Measurements from ENCODE around the gene PPM1B. TPM values are rescaled to one million over a fixed set of nuclear protein-coding genes. Genes with fewer than 3 reads are reported as not detected.

Gene PPM1B
- total and polyA plus RNA-seq, 2 of the 8 experiments (the other 6 are each of a cell fraction or from before 2014, with no cell fraction given) = 43.6 to 126 TPM

DNA sequence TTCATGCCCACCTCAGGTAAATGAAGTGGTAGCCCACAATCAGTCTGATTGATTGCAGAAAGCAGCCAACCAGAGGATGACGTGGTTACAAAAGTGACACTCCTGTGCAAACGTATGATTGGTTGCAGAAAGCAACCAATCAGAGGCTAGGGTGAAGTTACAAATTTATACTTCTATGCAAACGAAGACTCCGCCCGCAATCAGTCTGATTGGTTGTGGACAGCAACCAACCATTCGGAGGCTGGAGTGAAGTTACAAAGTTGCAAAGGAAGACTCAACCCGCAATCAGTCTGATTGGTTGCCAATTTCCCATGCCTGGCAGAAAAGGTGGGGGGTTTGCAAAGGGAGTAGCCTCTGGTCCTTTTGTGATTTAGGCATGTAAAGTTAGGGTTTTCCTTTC is 102.6 kb downstream of the PPM1B start:
- Histone ChIP-seq H3K79me2 (ENCODE audit: control insufficient read depth in 1 of 2, insufficient read depth in 2 of 2, low read length in 2 of 2) (no peaks in the 10 kb centered on the region), H2BK12ac (ENCODE audit: low read depth, low read length) (no peak overlapping the region), H3K27me3 (replicated peaks in 1 of 4; ENCODE audit: control insufficient read depth in 3 of 4, extremely low read depth in 1 of 4, insufficient read depth in 3 of 4, low read length in 3 of 4) (no peaks in the 10 kb centered on the region), H3K4me1 (replicated peaks in 1 of 4; ENCODE audit: control insufficient read depth in 3 of 4, insufficient read depth in 4 of 4, low read length in 3 of 4) (peaks cover 0 to 5% (median 0%) of the 10 kb centered on the region in 4 experiments; a peak in 1 of 7 replicates), H3K4me3 (ENCODE audit: extremely low read depth in 1 of 4, insufficient read depth in 2 of 4, low read depth in 3 of 4, low read length in 4 of 4) (no peak overlapping the region), H2BK5ac (ENCODE audit: low read depth, low read length) (no peak overlapping the region), H3K36me3 (ENCODE audit: control insufficient read depth in 2 of 4, insufficient read depth in 4 of 4, low read length in 3 of 4) (no peaks in the 10 kb centered on the region), H4K20me1 (replicated peaks in 1 of 2; ENCODE audit: control insufficient read depth in 1 of 2, insufficient read depth in 2 of 2, low read length in 2 of 2) (no peaks in the 10 kb centered on the region), H2BK120ac (replicated peaks; ENCODE audit: low read depth, low read length) (no peak overlapping the region), H3K14ac (ENCODE audit: insufficient read length) (no peak overlapping the region), H3K27ac (ENCODE audit: low read depth, low read length) (no peak overlapping the region), H2BK20ac (ENCODE audit: low read length) (no peak overlapping the region), H2BK15ac (ENCODE audit: low read length) (no peak overlapping the region), H3K9me3 (ENCODE audit: insufficient read depth in 2 of 2, low read depth in 1 of 2, low read length in 1 of 2) (no peaks in the 10 kb centered on the region), H3K9ac (replicated peaks in 1 of 4; ENCODE audit: extremely low read depth in 1 of 4, low read depth in 3 of 4, low read length in 3 of 4) (no peak overlapping the region), H4K91ac (replicated peaks; ENCODE audit: insufficient read length, low read length) (no peak overlapping the region), H3K18ac (ENCODE audit: extremely low read depth, low read length) (no peak overlapping the region), H2AK5ac (ENCODE audit: low read depth, low read length) (no peak overlapping the region), H3K4me2 (ENCODE audit: insufficient read depth in 1 of 2, low read depth in 2 of 2, low read length in 2 of 2) (no peak overlapping the region), H4K5ac (ENCODE audit: insufficient read length, low read depth, low read length) (no peak overlapping the region), H3K4ac (replicated peaks; ENCODE audit: insufficient read length, low read depth, low read length) (no peak overlapping the region), H3K23me2 (ENCODE audit: low read depth, low read length) (no peaks in the 10 kb centered on the region), H4K8ac (ENCODE audit: extremely low read depth, insufficient read depth, low read length) (no peak overlapping the region), H2AFZ (ENCODE audit: low read length) (no peak overlapping the region), H3K23ac (ENCODE audit: insufficient read length) (no peak overlapping the region), H3K56ac (replicated peaks; ENCODE audit: insufficient read length, low read depth, low read length) (no peak overlapping the region), H3K79me1 (ENCODE audit: low read depth, low read length) (no peaks in the 10 kb centered on the region)
- TF ChIP-seq KDM4A (IDR thresholded peaks at IDR 0.05; ENCODE audit: low read depth, low read length, severe bottlenecking) (no peak), RNF2 (IDR thresholded peaks at IDR 0.05; ENCODE audit: borderline replicate concordance, low read depth, low read length, missing control alignments, poor library complexity, severe bottlenecking) (no peak), USF2 (IDR thresholded peaks at IDR 0.05; ENCODE audit: low read length) (no peak)
- CTCF ChIA-PET (ENCODE audit: partially characterized antibody) = interaction anchor here (1.0 to 1.2 kb wide), 2 partner anchors 25 to 227 kb away, joined by 3 to 4 read pairs; no protein-coding TSS in a partner anchor
- no peak for FAIRE-seq
- 87% methylated on average over 7 of the region's 7 CpGs; no CpG with 5 or more reads in 1 of the 2 experiments for WGBS, 2 experiments (ENCODE audit: extremely low coverage in 1 of 2, insufficient coverage in 1 of 2, insufficient read length in 1 of 2, insufficient replicate concordance in 2 of 2, low coverage in 1 of 2, low lambda C conversion rate in 2 of 2, missing lambda C conversion rate in 1 of 2)
- POLR2A ChIA-PET (ENCODE audit: partially characterized antibody) = no interaction called here
- DNase-seq (ENCODE audit: low read depth in 1 of 2, low spot score in 2 of 2) = no peak
